ENCODE measurements around the gene PM20D2. TPM values are rescaled to one million over a fixed set of nuclear protein-coding genes. Genes with fewer than 3 reads are reported as not detected.

PM20D2 gene
- total and polyA plus RNA-seq, 2 of the 8 experiments (the other 6 are each of a cell fraction or from before 2014, with no cell fraction given) = 2.7 to 7.6 TPM

DNA sequence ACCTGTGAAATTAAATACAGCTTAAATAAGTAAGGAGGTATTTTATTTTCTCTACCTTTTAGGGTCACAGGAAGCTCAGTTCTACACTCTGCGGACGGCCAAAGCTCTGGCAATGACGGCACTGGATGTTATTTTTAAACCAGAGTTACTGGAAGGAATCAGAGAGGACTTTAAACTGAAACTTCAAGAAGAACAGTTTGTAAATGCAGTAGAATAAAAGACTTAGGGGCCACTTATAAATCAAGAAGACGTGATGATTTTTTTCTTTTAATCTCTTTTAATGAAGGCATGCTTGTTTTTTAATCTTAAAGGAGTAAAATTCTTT is 16.2 kb downstream of the PM20D2 start:
- FAIRE-seq (no peak), DNase-seq (ENCODE audit: low read depth in 1 of 2, low spot score in 2 of 2) (no peak)
- Histone ChIP-seq H3K56ac (replicated peaks; ENCODE audit: insufficient read length, low read depth, low read length) (no peak overlapping the region), H4K20me1 (replicated peaks in 1 of 2; ENCODE audit: control insufficient read depth in 1 of 2, insufficient read depth in 2 of 2, low read length in 2 of 2) (no peaks in the 10 kb centered on the region), H2BK5ac (ENCODE audit: low read depth, low read length) (no peak overlapping the region), H3K18ac (ENCODE audit: extremely low read depth, low read length) (no peak overlapping the region), H2BK20ac (ENCODE audit: low read length) (no peak overlapping the region), H2BK15ac (ENCODE audit: low read length) (no peak overlapping the region), H3K14ac (ENCODE audit: insufficient read length) (no peak overlapping the region), H3K27me3 (replicated peaks in 1 of 4; ENCODE audit: control insufficient read depth in 3 of 4, extremely low read depth in 1 of 4, insufficient read depth in 3 of 4, low read length in 3 of 4) (no peaks in the 10 kb centered on the region), H3K23me2 (ENCODE audit: low read depth, low read length) (no peaks in the 10 kb centered on the region; the same call in 1 of the 2 replicates), H3K9me3 (ENCODE audit: insufficient read depth in 2 of 2, low read depth in 1 of 2, low read length in 1 of 2) (no peaks in the 10 kb centered on the region), H3K36me3 (ENCODE audit: control insufficient read depth in 2 of 4, insufficient read depth in 4 of 4, low read length in 3 of 4) (peaks cover 0 to 4% (median 0%) of the 10 kb centered on the region in 4 experiments; a peak in 1 of 8 replicates), H2AK5ac (ENCODE audit: low read depth, low read length) (no peak overlapping the region), H3K4me3 (ENCODE audit: extremely low read depth in 1 of 4, insufficient read depth in 2 of 4, low read depth in 3 of 4, low read length in 4 of 4) (no peak overlapping the region), H4K8ac (ENCODE audit: extremely low read depth, insufficient read depth, low read length) (no peak overlapping the region), H4K91ac (replicated peaks; ENCODE audit: insufficient read length, low read length) (no peak overlapping the region), H3K79me1 (ENCODE audit: low read depth, low read length) (no peaks in the 10 kb centered on the region), H2AFZ (ENCODE audit: low read length) (no peak overlapping the region), H3K4ac (replicated peaks; ENCODE audit: insufficient read length, low read depth, low read length) (no peak overlapping the region), H3K27ac (ENCODE audit: low read depth, low read length) (no peak overlapping the region), H2BK120ac (replicated peaks; ENCODE audit: low read depth, low read length) (no peak overlapping the region), H3K4me2 (ENCODE audit: insufficient read depth in 1 of 2, low read depth in 2 of 2, low read length in 2 of 2) (no peak overlapping the region), H2BK12ac (ENCODE audit: low read depth, low read length) (no peak overlapping the region), H3K9ac (replicated peaks in 1 of 4; ENCODE audit: extremely low read depth in 1 of 4, low read depth in 3 of 4, low read length in 3 of 4) (no peak overlapping the region), H3K23ac (ENCODE audit: insufficient read length) (no peak overlapping the region), H4K5ac (ENCODE audit: insufficient read length, low read depth, low read length) (no peak overlapping the region), H3K79me2 (ENCODE audit: control insufficient read depth in 1 of 2, insufficient read depth in 2 of 2, low read length in 2 of 2) (no peaks in the 10 kb centered on the region), H3K4me1 (replicated peaks in 1 of 4; ENCODE audit: control insufficient read depth in 3 of 4, insufficient read depth in 4 of 4, low read length in 3 of 4) (peaks cover 0 to 3% (median 0%) of the 10 kb centered on the region in 4 experiments; a peak in 1 of 7 replicates)
- ChIA-PET POLR2A (ENCODE audit: partially characterized antibody) (no interaction called here), CTCF (ENCODE audit: partially characterized antibody) (interaction anchor here (0.6 to 2.2 kb wide), 30 partner anchors 8 to 417 kb away, joined by 3 to 9 read pairs (median 4); partner anchors contain the start of gene GABRR2)
- WGBS, 2 experiments (ENCODE audit: extremely low coverage in 1 of 2, insufficient coverage in 1 of 2, insufficient read length in 1 of 2, insufficient replicate concordance in 2 of 2, low coverage in 1 of 2, low lambda C conversion rate in 2 of 2, missing lambda C conversion rate in 1 of 2) = 92% methylated on average over 4 of the region's 4 CpGs; no CpG with 5 or more reads in 1 of the 2 experiments
- TF ChIP-seq, protein P1, sequence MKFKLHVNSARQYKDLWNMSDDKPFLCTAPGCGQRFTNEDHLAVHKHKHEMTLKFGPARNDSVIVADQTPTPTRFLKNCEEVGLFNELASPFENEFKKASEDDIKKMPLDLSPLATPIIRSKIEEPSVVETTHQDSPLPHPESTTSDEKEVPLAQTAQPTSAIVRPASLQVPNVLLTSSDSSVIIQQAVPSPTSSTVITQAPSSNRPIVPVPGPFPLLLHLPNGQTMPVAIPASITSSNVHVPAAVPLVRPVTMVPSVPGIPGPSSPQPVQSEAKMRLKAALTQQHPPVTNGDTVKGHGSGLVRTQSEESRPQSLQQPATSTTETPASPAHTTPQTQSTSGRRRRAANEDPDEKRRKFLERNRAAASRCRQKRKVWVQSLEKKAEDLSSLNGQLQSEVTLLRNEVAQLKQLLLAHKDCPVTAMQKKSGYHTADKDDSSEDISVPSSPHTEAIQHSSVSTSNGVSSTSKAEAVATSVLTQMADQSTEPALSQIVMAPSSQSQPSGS (IDR thresholded peaks at IDR 0.05; ENCODE audit: low read length) = no peak
- TF ChIP-seq GTF2F1 (IDR thresholded peaks at IDR 0.05; ENCODE audit: borderline replicate concordance, low read depth, low read length) (no peak), CEBPB (IDR thresholded peaks at IDR 0.05; ENCODE audit: low read depth, low read length) (no peak), CBX5 (IDR thresholded peaks at IDR 0.05; ENCODE audit: low read depth, low read length) (no peak), BACH1 (IDR thresholded peaks at IDR 0.05; ENCODE audit: low read length) (no peak)

Data from H1 (cell line).